CD4-positive, alpha-beta T cell treated with Interleukin-15 for 1 hour (primary cell): ENCODE results near the gene PLD1.

Experiments
- DNase-seq: peaks from one replicate; pipeline ENCODE4 v3.0.0-alpha.2; 2020

The PLD1 gene

DNA sequence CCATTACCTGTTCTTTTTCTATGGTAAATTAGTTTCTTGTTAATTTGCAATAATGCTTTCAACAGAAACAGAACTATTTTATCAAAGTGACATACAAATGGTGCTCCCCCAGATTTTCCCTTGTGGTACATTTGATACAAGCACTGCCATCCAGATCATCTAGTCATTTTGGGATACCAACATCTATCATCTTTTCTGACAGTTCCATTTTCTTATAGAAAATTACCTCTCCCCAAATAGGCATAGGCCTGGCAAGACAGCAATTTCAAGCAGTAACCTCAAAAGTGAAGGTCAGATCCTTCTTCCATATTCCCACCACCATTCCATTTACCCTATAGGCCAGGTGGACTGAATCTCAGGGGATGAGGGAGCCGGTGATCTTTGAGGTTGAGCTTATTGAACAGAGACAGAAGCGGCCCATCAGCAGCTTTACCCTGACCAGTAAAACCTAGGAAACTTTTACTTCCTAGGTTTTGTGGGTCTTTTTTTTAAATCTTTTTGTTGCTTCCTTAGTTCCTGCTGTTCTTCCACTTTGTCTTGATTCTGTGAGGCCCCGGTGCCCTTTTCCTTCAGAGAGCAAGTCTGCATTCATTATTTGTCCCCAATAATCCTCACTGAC, 3.1 kb upstream of the PLD1 start:
- no peak for DNase-seq

DNA sequence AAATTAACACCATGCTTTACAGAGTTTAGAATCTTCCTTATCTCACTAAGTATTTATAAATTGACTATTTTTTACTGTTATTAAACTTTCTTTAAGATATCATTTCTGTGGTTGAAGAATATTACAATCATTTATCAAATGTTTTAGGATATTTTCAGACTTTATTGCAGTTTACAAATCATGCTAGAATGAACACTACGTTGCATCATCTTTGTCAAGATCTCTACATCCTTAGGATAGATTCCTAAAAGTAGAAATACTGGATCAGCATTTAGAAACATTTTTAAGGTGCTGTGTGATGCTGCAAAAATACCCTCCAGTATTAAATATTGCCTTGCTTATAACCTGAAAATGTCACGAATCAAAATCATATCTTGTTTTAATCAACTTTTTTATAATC, 2.5 kb upstream of the PLD1 start:
- DNase-seq = no peak

DNA sequence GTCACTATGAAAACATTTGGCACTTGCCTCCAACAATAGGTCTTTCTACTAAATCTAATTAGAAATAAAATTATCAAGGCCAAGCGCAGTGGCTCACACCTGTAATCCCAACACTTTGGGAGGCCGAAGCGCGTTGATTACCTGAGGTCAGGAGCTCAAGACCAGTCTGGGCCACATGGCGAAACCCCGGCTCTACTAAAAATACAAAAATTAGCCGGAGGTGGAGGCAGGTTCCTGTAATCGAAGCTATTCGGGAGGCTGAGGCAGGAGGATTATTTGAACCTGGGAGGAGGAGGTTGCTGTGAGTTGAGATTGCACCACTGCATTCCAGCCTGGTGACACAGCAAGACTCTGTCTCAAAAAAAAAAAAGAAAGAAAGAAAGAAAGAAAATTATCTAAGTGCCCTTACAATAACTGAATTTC, 1.6 kb upstream of the PLD1 start:
- no peak for DNase-seq

DNA sequence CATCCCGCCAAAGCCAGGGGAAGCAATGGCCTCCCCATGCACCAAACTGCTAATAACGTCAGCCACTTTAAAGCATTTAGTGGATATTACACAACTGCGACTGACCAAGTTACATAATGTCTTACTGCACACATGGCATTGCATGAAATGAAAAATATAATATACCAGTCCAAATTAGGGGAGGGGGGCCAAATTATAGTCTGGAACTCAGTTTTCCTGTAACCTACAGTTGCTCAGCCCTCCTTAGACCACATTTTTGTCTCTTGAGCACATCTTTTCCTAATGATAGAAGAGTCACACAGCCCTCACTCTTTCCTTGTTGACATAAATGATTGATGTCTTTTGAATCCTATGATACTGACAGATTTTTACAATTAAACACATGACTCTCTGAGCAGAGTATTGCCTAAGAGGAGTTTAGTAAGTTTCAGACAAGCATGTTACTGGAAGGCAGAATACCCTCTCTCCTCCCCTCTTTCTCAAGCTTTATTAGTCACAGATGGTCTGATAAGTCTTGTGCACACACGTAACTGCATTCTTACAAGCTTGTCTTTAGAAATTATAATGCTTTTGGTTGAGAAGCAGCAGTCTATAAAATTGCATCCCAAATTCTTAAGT, 1.1 kb upstream of the PLD1 start:
- no peak for DNase-seq

DNA sequence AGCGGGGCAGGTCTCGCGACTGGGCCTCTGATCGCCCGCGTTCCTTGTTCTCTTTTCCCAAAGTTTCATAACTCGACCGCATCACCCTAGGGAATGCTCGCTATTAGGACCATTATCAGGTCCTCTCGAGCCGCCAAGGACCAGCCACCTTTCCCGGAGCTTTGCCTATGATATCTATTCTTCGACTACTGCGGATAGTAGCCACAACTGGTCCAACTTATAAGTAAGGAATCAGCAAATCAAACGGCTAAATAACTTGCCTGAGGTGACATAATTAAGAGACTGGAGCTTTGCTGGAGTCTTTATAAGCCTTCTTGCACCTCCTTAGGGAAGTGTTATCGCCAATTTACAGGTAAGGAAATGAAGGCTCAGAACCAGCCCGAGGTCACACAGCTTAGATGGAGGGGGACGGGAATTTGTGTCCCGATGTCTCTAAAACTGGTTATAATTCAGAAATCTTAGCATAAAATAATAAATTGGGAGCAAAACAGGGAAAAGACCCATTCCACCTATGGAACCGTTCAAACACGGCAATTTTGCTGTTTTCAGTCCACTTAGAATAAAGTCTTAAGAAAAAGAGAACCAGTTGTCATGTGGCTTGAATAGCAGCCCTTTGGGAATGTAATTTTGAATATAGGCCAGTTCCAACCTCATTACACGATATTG, 479 bp upstream of the PLD1 start:
- no peak for DNase-seq

DNA sequence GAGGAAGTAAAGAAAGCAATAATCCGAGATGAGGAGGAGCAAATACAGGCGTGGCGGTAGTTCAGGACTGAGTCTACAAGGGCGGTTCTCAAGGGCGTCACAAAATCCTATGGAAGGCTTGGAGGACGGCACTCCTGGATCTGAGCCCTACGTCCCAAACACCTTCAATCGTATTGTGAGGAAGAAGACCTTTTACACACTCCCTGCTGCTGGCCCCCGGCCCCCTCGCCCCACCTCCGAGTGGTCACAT, 747 bp downstream of the PLD1 start:
- DNase-seq = no peak

DNA sequence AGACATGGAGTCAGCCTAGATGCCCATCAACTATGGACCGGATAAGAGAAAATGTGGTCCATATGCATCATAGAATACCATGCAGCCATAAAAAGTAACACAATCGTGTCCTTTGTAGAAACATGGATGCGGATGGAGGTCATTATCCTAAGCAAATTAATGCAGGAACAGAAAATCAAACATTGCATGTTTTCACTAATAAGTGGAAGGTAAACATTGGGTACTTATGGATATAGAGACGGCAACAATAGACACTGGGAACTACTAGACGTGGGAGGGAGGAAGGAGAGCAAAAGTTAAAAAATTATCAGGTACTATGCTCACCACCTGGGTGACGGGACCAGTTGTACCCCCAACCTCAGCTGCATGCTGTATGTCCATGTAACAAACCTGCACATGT, 2.5 kb downstream of the PLD1 start:
- no peak for DNase-seq

DNA sequence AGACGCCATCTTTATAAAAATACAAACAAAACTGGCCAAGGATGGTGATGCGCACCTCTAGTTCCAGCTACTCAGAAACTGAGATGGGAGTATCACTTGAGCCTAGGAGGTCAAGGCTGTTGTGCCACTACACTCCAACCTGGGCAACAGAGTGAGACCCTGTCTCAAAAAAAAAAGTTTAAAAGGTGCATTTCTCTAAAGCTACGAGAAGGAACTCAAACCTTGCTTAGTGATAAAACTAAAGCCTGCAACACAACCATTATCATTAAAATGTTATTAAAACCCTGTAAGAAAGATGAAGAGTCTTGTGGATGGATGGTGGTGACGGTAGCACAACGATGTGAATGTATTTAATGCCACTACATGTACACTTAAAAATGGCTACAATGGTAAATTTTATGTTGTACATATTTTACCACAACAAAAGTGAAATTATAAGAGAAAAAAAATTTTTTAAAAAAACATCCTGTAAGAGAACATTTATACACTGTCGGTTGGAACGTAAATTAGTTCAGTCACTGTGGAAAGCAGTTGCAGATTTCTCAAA, 3.1 kb downstream of the PLD1 start:
- no peak for DNase-seq

DNA sequence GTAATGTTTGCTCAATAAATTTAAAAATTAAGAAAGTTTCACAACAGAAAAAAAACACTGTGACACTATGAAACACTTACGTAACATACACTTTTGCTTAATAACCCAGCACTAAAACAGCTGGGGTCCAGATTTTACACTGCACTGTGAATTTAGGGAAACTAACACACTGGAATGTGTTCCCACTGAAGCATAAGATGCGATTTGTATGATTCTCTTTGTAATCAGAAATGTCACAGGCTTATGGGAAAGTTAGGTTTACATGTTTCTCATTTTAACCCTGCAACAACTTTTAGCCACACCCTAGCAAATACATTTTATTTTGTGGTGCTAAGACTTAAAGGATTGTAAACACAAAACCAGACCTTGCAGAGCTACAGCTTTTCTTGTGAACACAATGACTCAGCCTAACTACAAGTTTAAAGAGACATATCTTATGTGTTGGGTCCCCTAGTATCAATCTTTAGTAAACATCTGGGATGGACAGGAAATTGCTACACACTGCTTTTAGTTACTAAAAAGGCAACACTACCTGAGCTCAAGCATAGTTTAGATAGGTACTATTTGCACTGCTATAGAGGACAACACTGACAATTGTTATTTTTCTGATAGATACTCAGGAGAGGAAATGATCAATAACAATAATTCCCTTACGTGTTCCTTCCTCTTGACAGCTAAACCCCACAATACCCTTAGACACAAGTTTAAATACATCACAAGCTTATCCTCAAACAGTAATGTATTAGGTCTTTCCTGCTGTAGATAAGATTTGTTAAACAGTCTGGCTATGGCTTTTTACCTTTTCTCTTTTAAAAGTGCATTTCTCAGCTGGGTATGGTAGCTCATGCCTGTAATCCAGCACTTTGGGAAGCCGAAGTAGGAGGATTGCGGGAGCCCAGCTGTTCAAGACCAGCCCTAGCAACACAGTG, 3.8 kb downstream of the PLD1 start:
- DNase-seq = no peak

DNA sequence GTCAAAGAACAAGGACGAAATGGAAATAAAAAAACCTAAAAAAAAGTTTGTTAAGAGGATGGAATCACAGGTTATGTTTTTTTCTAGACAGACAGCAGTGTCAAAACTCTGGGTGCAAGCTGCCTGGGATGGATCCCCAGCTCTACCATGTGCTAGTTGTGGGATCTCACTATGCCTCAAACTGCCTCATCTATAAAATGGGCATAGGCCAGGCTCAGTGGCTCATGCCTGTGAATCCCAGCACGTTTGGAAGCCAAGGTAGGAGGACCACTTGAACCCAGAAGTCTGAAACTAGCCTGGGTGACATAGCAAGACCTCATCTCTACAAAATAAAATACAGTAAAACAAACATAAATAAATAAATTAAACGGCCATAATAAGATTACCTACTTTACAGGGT, 4.6 kb downstream of the PLD1 start:
- no peak for DNase-seq

DNA sequence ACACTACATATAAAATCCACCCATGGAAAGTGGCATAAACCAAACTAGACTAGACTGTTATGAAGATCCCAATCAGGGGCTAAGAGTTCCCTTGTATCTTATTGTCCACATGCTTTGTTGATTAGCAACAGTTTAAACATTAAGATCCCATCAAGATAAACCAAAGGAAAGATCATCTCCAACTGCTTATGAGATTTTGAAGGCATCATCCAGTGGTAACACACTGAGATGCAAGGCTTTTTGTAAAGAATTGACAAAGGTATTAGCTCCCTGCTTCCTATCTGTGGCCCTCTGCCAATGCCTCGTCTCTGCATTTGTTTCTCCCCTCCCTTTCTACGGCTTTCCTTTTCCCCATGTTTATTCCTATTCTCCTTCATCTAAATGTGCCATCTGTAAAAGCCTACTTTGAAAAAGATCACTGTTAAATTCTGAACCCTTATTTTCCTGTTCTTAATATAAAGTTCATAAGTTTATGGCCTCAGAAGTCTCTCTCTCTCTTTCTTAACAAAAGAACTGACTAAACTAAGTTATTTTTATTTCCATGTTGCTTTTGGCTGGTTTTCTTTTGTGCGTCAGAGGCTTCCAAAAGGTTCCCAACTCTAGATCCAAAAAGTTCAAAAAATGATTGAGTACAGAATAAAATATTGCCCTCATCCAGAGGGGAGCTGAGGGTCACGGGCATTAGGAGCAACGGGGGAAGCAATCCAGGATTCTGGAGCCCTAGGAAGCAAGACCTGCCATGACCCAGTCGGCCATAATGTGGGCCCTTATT, 5.5 kb downstream of the PLD1 start:
- DNase-seq = no peak

DNA sequence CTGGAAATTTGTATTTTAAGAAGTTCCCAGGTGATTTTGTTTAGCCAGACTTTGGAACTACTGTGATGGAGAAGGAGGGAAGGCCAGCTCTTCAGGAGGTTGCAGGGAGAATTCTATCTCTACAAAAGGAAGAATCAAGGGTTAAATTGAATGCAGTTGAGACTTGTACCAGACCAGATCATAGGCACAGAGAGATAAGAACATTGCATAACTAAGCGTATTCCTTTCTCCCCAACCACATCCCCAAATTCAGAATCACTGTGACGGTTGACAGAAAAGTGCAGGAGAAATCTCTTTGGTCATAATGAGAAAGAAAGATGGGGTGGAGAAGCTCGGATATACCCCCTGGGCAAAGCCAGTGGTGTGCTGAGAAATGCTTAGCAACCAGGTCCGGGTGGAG, 7.2 kb downstream of the PLD1 start:
- no peak for DNase-seq

DNA sequence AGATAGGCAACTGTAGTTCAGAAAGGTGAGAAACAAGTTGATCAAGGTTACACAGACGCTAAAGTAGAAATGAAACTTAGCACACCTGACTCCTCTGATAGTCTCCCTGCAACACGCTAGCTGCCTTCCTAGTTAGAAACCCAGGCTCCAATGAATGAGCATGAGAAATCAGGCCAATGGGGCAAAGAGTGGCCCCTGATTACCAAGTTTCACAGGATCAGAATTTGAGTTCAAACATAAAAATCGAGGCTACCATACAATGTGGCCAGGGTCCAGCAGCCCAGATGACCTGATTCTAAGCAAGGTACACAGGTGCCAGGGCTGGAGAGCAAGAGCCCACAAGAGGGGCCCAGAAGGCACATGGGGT, 7.7 kb downstream of the PLD1 start:
- no peak for DNase-seq

DNA sequence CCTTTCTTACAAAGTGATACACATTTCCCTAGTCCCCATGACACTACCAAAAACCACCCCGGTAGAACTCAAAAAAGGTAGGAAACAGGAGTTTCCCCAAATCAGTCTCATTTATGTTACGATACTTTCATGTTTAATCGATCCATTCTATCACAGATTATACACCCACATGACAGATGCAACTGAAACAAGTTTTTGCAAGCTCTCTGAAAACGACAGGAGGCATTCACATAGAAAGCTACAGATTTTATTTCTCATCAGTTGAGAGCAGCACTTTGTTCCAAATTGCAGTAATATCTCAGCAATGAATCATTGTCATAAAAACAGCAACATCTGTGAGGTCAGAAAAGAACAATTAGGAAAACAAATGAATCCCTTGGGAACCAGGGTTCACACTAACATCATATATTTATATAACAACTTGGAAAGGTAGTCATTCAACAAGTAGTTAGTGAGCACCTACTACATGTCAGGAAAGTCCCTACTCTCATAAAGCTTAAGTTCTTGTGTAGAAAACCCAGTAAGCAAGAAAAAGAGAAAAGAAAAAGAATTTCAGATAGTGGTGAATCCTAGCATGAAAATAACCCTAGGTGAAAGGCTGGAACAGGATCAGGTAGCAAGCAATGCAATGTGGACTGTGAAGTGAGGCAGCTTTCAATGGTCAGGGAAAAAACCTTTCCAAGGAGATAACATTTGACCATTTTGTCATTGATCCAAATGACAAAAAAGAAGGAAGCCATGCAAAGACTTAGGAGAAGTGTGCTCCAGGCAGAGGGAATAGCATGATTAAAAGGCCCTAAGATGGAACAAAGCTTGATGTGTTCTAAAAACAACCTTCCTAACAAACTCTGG, 8.3 kb downstream of the PLD1 start:
- no peak for DNase-seq

DNA sequence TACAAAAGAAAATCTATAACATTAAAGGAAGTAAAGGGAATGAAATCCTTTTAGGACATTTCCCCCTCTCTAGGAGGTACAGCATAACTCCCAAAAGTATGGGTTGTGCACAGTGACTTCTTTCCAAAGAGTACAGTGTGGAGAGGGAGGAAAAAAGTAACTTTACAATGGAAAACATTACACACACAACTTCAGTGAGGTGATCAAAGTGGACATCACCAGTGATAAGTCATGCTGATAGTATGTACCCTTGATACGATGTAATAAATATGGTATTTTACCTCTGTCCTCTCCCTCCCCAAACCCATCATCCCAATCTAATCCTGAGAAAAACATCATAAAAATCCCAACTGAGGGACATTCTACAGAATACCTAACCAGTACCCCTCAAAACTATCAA, 10.8 kb downstream of the PLD1 start:
- no peak for DNase-seq

DNA sequence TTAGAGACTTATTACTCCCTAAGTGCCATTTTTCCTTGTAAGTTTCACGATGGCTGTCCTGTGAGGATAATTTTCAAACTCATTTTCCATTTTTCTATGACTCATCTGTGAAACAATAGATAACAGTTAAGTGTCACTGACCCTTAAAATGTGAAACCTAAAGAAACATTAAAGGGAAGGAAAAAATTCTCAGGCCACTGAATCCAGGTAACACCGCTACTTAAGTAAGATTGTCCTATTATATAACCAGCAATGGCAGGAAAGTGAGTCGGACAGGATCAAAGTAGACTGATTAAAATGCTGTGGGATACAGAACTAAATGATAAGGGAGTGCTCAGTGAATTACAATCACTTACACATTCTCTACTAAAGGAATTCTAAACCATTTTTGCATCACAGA, 12.4 kb downstream of the PLD1 start:
- no peak for DNase-seq

DNA sequence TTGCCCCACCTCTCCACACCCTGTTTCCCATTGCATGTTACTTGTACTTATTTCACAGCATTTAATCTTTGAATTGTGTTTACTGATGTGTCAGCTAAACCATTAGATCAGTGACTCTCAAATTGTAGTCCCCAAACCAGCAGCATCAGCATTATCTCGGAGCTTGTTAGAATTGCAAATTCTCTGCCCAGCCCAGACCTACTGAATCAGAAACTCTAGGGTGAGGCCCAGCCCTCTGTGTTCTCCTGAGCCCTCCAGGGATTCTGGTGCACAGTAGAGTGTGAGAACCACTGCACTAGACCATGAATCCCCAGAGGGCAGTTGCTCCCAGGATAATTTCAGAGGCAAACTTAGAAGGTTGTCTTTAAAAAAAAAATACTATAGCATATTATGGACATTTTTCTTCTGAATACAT, 13.0 kb downstream of the PLD1 start:
- no peak for DNase-seq

DNA sequence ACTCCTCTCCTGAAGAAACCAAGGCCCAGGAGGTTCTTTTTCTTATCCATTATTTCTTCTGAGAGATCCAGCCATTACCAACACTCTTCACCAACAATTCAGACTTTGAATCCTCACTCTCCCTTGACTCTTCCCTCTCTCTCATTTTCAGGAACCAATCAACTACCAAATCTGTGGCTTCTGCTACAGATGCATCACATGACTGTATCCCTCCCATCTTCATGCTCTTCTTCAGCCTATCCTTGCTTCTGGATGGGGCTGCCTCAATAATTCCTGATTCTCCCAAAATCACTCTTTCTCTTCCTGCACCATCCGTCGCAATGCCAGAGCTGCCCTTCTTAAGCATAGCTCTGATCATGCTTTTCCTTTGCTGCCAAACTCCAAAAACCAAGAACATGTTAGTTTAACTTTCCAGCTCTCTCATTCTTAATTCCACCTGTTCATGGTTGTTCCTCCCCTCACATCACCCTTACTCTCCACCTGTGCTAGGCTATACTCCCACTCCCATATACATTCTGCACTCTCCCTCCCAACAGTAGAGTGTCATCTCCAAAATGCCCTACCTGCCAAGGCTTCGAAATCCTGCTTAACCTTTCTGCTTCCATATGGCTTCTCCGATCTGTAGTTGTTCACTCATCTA, 13.5 kb downstream of the PLD1 start:
- no peak for DNase-seq

DNA sequence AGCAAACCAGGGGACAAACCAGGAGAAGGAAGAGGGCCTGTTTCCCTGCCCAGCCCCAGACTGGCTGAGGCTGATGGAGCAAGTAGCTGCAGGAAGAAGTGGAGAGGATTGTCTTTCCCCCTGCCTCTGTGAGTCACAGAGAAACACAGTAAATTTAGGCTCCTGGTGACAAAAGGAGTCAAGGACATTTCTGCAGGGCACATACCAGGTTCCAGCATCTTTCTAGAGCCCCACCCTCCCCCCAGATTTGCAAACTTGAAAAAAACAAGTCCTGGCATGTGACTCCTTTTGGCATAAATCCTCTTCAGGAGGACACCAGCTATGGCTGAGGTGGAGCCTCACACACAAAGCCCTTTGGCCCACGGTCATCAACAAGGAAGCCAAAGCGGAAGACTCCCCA, 17.8 kb downstream of the PLD1 start:
- DNase-seq = no peak

DNA sequence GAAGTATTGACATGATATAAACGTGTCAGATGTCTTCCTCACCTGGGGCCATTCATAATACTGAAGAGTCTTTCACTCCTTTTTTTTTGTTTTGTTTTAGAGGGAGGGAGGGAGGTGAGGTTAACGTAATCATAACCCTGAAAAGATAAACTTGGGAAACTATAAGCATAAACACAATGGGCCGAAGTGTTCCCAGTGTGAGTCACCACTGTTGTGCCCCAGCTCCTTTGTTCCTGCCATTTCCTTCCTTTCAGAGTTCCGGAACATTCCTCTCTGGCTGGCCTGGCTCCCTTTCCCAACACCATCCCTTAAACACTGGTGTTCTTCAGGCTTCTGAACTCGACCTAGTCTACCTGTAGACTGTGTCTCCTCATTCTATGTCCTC, 18.6 kb downstream of the PLD1 start:
- no peak for DNase-seq

DNA sequence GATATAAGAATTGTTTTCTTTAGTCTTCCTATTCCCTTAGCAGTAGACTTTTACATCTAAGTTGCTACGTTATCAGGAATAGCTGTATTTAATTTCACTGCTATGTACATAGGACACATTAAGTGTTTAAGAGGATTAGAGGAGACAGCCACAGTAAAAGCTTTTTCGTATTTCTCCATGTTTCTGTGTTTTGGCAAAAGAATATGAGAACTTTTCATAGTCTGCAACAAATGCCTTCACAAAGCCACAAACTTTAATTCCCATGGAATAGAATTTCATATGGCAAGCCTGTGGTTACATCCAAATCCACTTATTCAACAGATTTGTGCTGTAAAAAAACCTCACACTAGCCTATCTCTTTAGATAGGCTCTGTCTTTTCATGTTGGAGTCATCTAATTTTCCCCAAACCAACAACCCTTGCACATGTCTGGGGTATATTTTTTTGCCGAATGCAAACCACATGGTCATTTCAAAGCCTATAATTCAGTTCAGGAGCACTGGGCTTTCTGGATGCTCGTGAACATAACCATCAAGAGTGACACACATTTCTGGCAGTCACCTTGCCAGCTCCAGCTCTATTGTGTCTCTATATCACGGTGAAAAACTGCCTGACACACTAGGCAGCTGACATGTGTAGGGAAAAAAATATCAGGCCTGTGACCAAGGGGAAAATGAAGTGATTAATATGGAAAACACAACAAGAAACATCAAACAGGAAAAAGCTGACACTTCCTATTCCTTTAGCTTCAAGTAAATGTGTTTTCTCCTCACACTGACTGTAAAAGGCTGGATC, 19.2 kb downstream of the PLD1 start:
- DNase-seq = no peak
